IPS-15b (cell line): ENCODE results near the gene SPOCK1.

Experiments used
- H3K27me3 ChIP-seq: one replicate; pipeline ENCODE4 v1.6.1; 2013; ENCODE audit warnings: low read length; ENCODE audit not compliant: control insufficient read depth, insufficient read depth
- H3K36me3 ChIP-seq: one replicate; pipeline ENCODE4 v1.6.1; 2013; ENCODE audit warnings: low read length; ENCODE audit not compliant: control insufficient read depth, insufficient read depth
- H3K4me1 ChIP-seq: one replicate; pipeline ENCODE4 v1.6.1; 2013; ENCODE audit warnings: mild to moderate bottlenecking, low read length; ENCODE audit not compliant: control insufficient read depth, insufficient read depth
- H3K4me3 ChIP-seq: one replicate; pipeline ENCODE4 v1.5.1; 2013; ENCODE audit warnings: low read depth, low read length
- H3K9ac ChIP-seq: one replicate; pipeline ENCODE4 v1.6.1; 2013; ENCODE audit warnings: low read depth, mild to moderate bottlenecking, low read length
- H3K9me3 ChIP-seq: one replicate; pipeline ENCODE4 v1.6.1; 2013; ENCODE audit warnings: mild to moderate bottlenecking, low read length; ENCODE audit not compliant: control insufficient read depth, insufficient read depth

Gene SPOCK1

DNA sequence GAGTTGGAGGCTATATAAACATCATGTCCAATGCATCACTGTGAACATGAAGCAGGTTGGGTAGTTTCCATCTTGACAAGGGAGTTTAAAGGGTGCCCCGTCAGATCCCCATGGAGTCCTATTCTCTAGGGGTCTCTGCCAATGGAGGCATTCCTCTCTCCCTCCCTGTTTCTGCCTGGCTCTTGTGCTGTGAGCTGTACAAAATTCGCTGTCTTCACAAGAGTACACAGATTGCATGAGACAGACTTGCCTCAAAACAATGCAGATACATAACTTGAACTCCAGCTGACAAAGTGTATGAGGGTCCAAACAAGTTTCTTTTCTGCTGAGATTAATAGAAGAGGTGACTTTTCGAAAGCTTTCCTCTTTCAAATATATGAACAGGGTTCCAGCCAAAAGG lies 165.2 kb downstream of the SPOCK1 start:
- H3K9me3 ChIP-seq: no peaks in the 10 kb centered on the region
- no peaks in the 10 kb centered on the region for H3K4me1 ChIP-seq
- no peak overlapping the region for H3K4me3 ChIP-seq
- no peaks in the 10 kb centered on the region for H3K27me3 ChIP-seq
- no peaks in the 10 kb centered on the region for H3K36me3 ChIP-seq
- no peak overlapping the region for H3K9ac ChIP-seq

GRCh38 chr5:137333475-137333874 lies 165.7 kb downstream of the SPOCK1 start:
- no peaks in the 10 kb centered on the region for H3K4me1 ChIP-seq
- H3K36me3 ChIP-seq: no peaks in the 10 kb centered on the region
- H3K27me3 ChIP-seq: no peaks in the 10 kb centered on the region
- no peak overlapping the region for H3K9ac ChIP-seq
- no peaks in the 10 kb centered on the region for H3K9me3 ChIP-seq
- H3K4me3 ChIP-seq: no peak overlapping the region

GRCh38 chr5:137332296-137332695 lies 166.8 kb downstream of the SPOCK1 start:
- Histone ChIP-seq H3K4me3 (no peak overlapping the region), H3K4me1 (no peaks in the 10 kb centered on the region), H3K27me3 (no peaks in the 10 kb centered on the region), H3K9ac (no peak overlapping the region), H3K9me3 (no peaks in the 10 kb centered on the region), H3K36me3 (no peaks in the 10 kb centered on the region)

DNA sequence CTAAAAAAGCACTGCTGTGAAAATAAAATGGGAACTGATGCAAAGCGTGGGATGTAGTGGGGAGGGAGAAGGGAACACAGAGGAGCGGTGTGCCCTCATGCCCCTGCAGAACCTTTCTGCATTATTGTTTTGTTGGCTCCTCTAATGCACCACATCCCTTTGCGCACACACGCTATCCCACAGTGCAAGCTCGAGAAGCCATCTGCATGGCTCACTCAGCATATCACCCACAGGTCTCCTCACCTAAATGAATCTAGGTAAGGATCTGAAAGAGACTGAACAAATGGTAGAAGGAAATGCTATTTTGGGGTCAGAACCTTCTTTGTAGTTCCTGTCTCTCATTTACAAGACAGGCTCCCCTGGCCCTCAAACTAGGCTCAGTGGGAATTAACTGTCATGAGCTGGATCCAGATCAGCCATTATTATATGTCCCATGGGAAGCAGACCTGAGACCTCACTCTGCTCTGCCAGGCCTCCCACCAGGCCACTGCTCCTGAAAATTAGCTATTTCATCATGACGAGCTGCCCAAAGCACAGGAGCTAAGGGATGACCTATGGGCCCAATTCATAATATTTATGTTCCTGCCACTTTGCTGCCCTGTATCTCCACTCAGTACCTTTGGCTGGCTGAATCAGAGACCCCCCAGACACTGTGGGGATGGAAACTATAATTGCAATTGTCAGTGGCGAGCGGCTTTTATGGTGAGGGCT lies 169.4 kb downstream of the SPOCK1 start:
- Histone ChIP-seq H3K9me3 (no peaks in the 10 kb centered on the region), H3K4me1 (no peaks in the 10 kb centered on the region), H3K4me3 (no peak overlapping the region), H3K36me3 (no peaks in the 10 kb centered on the region), H3K27me3 (no peaks in the 10 kb centered on the region), H3K9ac (no peak overlapping the region)

DNA sequence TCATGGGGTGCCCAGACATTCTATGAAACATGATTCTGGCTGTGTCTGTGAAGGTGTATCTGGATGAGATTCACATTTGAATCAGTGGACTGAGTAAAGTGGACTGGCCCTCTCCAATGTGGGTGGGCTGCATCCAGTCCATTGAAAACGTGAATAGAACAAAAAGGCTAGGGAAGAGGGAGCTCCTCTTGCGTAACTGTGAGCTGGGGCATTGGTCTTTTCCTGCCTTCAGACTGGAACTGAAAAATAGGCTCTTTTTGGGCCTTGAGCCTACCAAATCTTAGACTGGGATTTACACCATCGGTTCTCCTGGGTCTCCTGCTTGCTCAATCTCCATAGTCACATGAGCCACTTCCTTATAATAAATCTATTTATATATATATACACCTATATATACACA lies 170.1 kb downstream of the SPOCK1 start:
- H3K4me3 ChIP-seq: no peak overlapping the region
- H3K36me3 ChIP-seq: no peaks in the 10 kb centered on the region
- H3K9ac ChIP-seq: no peak overlapping the region
- H3K9me3 ChIP-seq: no peaks in the 10 kb centered on the region
- H3K27me3 ChIP-seq: no peaks in the 10 kb centered on the region
- H3K4me1 ChIP-seq: no peaks in the 10 kb centered on the region

- Histone ChIP-seq H3K9ac (no peak overlapping the region), H3K36me3 (no peaks in the 10 kb centered on the region), H3K9me3 (no peaks in the 10 kb centered on the region), H3K4me1 (no peaks in the 10 kb centered on the region), H3K27me3 (no peaks in the 10 kb centered on the region), H3K4me3 (no peak overlapping the region)
These were observed 170.7 kb downstream of the SPOCK1 start for GRCh38 chr5:137328463-137328862.

DNA sequence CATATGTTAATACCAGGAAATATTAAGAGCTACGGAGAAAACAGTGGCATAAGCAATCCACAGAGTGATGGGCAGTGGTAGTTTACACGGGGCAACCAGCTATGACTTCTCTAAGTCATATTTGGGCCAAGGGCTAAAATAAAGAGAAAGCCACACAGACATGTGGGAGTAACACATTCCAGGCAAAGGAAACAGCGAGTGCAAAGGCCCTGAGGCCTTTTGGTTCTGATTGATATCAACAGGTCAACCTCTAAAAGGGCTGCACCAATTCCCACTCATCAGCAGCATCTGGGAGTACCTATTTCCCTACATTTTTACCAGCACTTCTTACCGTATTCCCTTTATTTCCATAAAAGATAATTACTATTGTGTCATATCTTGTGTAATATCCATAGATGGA lies 173.4 kb downstream of the SPOCK1 start:
- no peaks in the 10 kb centered on the region for H3K4me1 ChIP-seq

GRCh38 chr5:137320056-137321045 lies 178.8 kb downstream of the SPOCK1 start:
- Histone ChIP-seq H3K4me3 (no peak overlapping the region), H3K9me3 (no peaks in the 10 kb centered on the region), H3K9ac (no peak overlapping the region), H3K36me3 (no peaks in the 10 kb centered on the region), H3K4me1 (peaks cover 7% of the 10 kb centered on the region), H3K27me3 (no peaks in the 10 kb centered on the region)

More for the DNA sequence above, 173.4 kb downstream of the SPOCK1 start:
- H3K36me3 ChIP-seq: no peaks in the 10 kb centered on the region
- H3K9ac ChIP-seq: no peak overlapping the region
- no peaks in the 10 kb centered on the region for H3K9me3 ChIP-seq
- H3K27me3 ChIP-seq: no peaks in the 10 kb centered on the region
- H3K4me3 ChIP-seq: no peak overlapping the region

DNA sequence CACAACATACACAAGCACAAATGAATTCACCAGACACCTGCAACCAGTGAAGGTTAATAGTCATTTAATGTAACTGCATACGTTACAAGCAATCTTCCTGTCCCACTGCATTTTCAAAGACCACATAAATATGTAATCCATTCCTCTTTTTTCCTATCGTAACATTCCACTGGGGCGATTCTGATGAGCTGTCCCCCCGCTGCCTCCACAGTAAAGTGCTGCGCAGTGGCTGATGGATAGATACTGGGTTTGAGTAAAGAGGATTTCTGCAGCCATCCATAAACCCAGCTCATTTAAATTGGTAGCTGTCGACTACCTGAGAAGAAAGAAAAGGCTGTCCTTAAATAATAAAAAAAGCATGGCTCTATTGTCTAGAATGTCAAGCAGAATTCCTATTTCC lies 181.1 kb downstream of the SPOCK1 start:
- Histone ChIP-seq H3K4me1 (peaks cover 7% of the 10 kb centered on the region), H3K9me3 (no peaks in the 10 kb centered on the region), H3K27me3 (no peaks in the 10 kb centered on the region), H3K36me3 (no peaks in the 10 kb centered on the region), H3K4me3 (no peak overlapping the region), H3K9ac (no peak overlapping the region)

DNA sequence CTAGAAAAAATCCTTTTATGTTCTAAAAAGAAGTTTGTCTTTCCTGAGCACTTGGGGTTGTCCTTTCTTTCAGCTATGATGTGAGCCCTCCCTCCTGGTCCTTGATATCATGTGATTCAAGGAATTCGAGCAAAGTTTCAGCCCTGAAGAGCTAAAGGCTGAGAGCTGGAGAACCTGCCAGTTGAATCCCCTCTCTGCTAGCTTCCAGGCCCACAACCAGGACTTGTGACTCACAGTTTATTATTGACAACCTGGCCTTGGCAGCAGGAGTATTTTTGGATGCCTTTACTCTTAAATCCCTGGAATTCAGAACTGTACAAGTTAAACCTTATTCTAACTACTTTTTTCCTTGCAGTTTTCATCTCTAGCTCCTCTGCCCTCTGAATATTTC lies 182.8 kb downstream of the SPOCK1 start:
- H3K36me3 ChIP-seq: no peaks in the 10 kb centered on the region
- no peaks in the 10 kb centered on the region for H3K9me3 ChIP-seq
- H3K4me1 ChIP-seq: peaks cover 10% of the 10 kb centered on the region
- no peaks in the 10 kb centered on the region for H3K27me3 ChIP-seq
- H3K4me3 ChIP-seq: no peak overlapping the region
- no peak overlapping the region for H3K9ac ChIP-seq

- Histone ChIP-seq H3K9me3 (no peaks in the 10 kb centered on the region), H3K9ac (no peak overlapping the region), H3K27me3 (no peaks in the 10 kb centered on the region), H3K36me3 (no peaks in the 10 kb centered on the region), H3K4me3 (no peak overlapping the region), H3K4me1 (peaks cover 14% of the 10 kb centered on the region)
These were observed 183.4 kb downstream of the SPOCK1 start for GRCh38 chr5:137315534-137316345.
